Dendritic cell treated with granulocyte-macrophage colony-stimulating factor and Interleukin-4, amounts not matched to agents 40 ng/mL and 50 ng/mL, for 4 days (primary cell): ENCODE measurements around the gene PTPN4.

ENCODE experiments used
- H3K27ac Mint-ChIP-seq: one replicate; pipeline ENCODE4 v1.8.0; 2022; ENCODE audit warnings: mild to moderate bottlenecking, mixed read lengths
- H3K27me3 Mint-ChIP-seq: one replicate; pipeline ENCODE4 v1.8.0; 2022; ENCODE audit warnings: mild to moderate bottlenecking, mixed read lengths
- H3K36me3 Mint-ChIP-seq: one replicate; pipeline ENCODE4 v1.8.0; 2022; ENCODE audit warnings: low read depth, mixed read lengths
- H3K4me1 Mint-ChIP-seq: one replicate; pipeline ENCODE4 v1.8.0; 2022; ENCODE audit warnings: low read depth, mixed read lengths
- H3K4me3 Mint-ChIP-seq: one replicate; pipeline ENCODE4 v1.8.0; 2022; ENCODE audit warnings: mild to moderate bottlenecking, moderate library complexity, mixed read lengths
- H3K9me3 Mint-ChIP-seq: one replicate; pipeline ENCODE4 v1.8.0; 2022; ENCODE audit warnings: mixed read lengths
- intact Hi-C: fragments of 100-400 bp; cut with micrococcal nuclease; formaldehyde crosslinking; loops from one replicate; pipeline ENCODE4 v1.15.0; 2022

The PTPN4 gene

DNA sequence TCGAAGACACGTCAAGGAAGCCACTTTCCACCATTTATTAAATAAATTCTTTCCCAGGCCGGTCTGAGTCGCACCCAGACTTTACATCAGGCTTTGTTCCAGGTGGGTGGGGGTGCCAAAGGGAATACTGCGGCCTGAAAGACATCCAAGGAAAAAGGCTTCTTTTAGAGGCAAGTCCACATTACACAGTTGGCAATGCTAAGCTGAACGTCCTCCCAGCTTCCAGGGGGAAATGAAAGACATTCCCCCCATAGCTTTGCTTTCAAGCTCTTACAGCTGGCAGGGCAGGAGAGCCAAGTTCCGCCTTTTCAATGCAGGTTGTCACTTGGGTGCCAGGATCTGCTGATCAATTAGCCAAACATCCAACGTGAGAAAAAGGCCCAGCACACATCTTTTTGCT is 36.5 kb upstream of the PTPN4 start:
- Mint-ChIP-seq H3K9me3 (no peaks in the 10 kb centered on the region), H3K27ac (no peak overlapping the region), H3K4me1 (no peaks in the 10 kb centered on the region)

DNA sequence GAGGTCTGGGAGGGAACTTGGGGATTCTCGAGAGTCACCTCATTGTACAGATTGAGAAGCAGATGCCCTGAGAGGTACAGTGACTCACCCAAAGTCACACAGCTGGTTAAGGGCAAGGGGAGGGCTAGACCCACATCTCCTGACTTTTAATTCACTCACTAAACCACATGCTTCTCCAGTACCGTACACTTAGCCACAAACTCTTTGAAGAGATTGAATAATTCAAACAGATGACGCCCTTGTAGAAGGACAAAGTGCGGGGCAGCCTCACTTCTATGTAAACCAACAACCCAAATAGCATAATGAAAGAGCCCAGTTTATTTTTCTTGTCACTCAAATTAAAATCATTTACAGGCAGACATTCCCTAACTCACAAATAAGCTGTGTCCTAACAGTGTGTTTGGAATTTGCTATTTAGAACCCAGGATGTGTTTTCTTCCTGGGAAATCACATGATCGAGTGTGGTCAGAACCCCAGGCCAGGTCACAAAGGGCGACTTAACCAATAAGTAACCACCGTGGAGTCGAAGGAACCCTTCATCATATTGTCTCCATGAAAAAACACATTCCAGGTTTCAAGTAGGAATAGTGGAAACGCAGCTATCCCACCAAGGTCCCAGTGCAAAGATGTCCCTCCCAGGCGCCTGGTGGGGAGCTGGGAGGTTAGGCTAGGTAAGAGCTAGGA is 35.8 kb upstream of the PTPN4 start:
- Mint-ChIP-seq H3K4me3 (no peak overlapping the region), H3K27me3 (no peaks in the 10 kb centered on the region), H3K9me3 (no peaks in the 10 kb centered on the region), H3K27ac (no peak overlapping the region), H3K4me1 (no peaks in the 10 kb centered on the region), H3K36me3 (no peaks in the 10 kb centered on the region)
- intact Hi-C loops, result no loop called here

More for the DNA sequence above, 36.5 kb upstream of the PTPN4 start:
- Mint-ChIP-seq H3K36me3 (no peaks in the 10 kb centered on the region), H3K4me3 (no peak overlapping the region), H3K27me3 (no peaks in the 10 kb centered on the region)
- intact Hi-C loops, result no loop called here

DNA sequence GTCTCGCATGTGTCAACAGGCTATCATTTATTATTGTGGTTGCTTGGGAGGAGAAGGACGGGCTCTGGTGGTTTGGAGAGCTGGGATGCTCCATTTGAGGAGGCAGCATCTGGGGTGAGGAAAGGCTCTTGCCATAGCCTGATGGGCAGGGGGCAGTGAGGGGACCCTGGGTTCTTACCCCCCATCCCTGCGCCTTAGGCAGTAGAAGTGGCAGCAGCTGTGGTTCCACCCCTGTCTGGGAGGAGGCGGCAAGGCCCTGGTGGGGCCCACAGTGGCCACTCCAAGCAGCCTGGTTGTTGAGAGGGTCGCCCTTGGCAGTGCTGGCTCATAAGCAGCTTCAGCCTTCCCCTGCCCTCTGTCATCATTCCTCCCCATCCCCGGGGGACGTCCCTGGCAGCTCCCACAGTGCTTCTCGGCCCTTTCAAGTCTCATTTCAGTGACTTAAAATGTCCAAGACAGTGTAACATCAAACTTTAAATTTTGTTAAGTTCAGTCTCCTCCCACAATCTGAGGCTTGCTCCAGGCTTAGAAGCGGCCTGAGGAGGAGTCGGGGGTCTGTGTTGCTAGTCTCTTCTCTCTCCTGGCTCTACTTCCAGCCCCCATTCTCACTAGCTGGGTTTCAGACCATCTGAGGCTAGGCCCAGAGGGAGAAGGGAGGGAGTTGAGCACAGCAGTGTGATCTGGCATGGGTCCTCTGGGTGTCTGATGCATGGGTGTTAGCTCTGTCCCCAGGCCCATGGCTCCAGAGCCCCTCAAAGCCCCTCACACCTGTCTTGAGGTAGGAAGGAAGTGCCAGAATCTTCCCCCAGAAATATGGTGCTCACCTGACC is 34.9 kb upstream of the PTPN4 start:
- H3K27ac Mint-ChIP-seq, result no peak overlapping the region
- H3K36me3 Mint-ChIP-seq, result no peaks in the 10 kb centered on the region
- no peaks in the 10 kb centered on the region for H3K4me1 Mint-ChIP-seq
- no peaks in the 10 kb centered on the region for H3K9me3 Mint-ChIP-seq
- intact Hi-C loops, result no loop called here
- no peak overlapping the region for H3K4me3 Mint-ChIP-seq
- no peaks in the 10 kb centered on the region for H3K27me3 Mint-ChIP-seq

DNA sequence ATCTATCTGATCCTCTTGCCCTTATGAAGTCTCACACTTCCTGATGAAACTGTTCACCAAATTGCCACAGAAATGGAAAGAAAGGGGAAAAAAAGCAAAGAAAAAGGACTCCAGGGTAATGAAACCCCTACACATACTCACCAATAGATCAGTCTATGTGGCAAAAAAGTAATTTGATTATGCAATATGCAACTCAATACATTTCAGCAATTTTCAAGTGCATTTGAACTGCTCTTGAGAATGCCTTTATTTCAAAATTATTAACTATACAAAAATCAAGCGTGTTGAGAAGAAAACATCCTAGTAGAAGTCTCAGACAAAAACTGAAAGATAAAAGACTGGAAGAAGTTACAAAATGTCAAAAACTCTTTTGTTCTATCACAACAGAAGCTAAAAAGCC is 32.2 kb upstream of the PTPN4 start:
- Mint-ChIP-seq H3K9me3 (no peaks in the 10 kb centered on the region), H3K36me3 (no peaks in the 10 kb centered on the region), H3K27me3 (peaks cover 6% of the 10 kb centered on the region), H3K27ac (no peak overlapping the region), H3K4me3 (no peak overlapping the region), H3K4me1 (no peaks in the 10 kb centered on the region)
- intact Hi-C loops, result no loop called here

DNA sequence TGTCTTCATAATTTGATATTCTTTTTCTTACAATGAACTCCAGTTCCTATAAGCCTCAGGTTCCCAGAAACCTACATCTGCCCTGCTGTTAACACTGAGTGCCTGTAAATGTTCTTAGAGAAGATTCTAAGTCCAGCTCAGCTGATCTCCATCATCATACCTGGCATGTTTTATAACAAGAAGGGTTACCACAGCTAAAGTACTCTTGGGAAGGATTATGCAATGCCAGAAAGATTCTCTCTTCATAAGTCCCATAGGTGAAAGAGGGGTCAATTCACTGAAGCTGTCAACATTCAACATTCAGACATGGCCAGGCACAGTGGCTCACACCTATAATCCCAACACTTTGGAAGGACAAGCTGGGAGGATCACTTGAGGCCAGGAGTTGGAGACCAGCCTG is 31.3 kb upstream of the PTPN4 start:
- no peak overlapping the region for H3K4me3 Mint-ChIP-seq
- H3K4me1 Mint-ChIP-seq, result no peaks in the 10 kb centered on the region
- no peaks in the 10 kb centered on the region for H3K9me3 Mint-ChIP-seq
- intact Hi-C loops, result no loop called here
- no peaks in the 10 kb centered on the region for H3K36me3 Mint-ChIP-seq
- peaks cover 6% of the 10 kb centered on the region for H3K27me3 Mint-ChIP-seq
- no peak overlapping the region for H3K27ac Mint-ChIP-seq

DNA sequence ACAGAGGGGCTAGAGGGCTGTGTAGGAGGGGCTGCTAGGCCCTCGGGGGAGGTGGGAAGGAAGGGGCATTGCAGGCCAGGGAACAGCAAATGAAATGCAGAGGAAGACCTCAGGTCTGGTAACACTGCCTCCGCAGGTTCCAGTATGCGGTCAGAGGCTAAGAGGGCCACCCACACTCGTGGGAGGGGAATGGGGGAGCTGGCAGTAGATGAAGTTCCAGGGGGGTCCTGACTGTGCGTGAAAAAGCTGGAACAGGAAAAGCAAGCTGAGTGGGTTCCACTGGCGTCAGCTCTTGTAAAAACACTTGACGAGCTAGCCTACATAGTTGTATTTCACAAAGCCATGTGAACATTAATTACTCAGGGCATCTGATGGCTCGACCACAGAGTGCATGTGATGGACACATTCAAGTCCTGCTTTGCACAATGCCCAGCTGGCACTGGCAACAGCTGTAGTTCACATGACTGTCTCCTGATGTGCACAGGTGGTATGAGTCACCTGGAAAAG is 29.0 kb upstream of the PTPN4 start:
- Mint-ChIP-seq H3K27ac (no peak overlapping the region), H3K36me3 (no peaks in the 10 kb centered on the region), H3K4me3 (no peak overlapping the region), H3K9me3 (no peaks in the 10 kb centered on the region), H3K27me3 (peaks cover 6% of the 10 kb centered on the region), H3K4me1 (no peaks in the 10 kb centered on the region)
- intact Hi-C loops, result no loop called here

DNA sequence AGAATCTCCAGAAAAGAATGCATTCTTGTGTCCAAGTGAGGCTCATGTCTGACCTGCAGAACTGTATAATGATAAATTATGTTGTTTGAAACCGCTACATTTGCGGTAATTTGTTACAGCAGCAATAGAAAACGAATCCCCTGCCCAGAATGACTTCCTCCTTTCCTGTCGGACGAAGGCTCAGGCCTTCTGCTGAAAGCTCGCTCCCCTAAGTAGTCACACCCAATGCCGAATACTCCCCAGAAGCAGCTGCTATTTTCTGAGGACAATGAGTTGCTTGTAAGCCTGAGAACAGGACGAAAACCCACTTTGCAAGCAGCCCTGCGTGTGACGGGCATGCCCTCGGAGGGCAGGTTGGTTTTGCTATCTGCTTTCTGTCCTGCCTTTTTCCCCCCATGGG is 27.7 kb upstream of the PTPN4 start:
- intact Hi-C loops, result no loop called here
- Mint-ChIP-seq H3K4me1 (no peaks in the 10 kb centered on the region), H3K4me3 (no peak overlapping the region), H3K36me3 (no peaks in the 10 kb centered on the region), H3K9me3 (no peaks in the 10 kb centered on the region), H3K27me3 (peaks cover 6% of the 10 kb centered on the region), H3K27ac (no peak overlapping the region)

DNA sequence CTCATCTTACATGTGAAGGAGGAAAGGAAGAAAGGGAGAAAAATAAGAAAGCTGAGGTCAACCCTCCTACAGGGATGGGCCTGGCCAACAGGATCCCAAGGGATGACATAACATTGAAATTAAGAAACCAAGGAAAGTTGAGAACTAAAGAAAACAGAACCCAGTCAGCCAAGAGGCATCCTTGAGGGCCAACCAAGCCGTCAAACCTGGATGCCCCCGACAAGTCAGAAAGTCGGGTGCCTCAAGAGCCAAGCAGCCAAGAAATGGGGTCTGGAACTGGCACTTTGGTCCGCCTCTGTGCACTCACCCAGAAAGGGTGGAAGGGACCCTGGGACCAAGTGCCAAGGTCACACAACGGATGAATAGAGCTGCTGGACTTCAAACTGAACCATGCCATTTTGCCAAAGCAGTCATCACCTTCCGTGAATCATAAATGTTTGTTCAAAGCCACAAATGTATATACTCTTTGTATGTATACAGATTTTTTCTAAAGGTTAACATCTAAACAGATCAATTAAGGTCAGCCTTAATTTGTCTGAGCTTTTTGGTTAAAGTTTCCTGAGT is 27.0 kb upstream of the PTPN4 start:
- H3K4me1 Mint-ChIP-seq, result no peaks in the 10 kb centered on the region
- intact Hi-C loops, result no loop called here
- H3K27ac Mint-ChIP-seq, result no peak overlapping the region
- H3K36me3 Mint-ChIP-seq, result no peaks in the 10 kb centered on the region
- no peak overlapping the region for H3K4me3 Mint-ChIP-seq
- H3K9me3 Mint-ChIP-seq, result no peaks in the 10 kb centered on the region
- H3K27me3 Mint-ChIP-seq, result peaks cover 6% of the 10 kb centered on the region

DNA sequence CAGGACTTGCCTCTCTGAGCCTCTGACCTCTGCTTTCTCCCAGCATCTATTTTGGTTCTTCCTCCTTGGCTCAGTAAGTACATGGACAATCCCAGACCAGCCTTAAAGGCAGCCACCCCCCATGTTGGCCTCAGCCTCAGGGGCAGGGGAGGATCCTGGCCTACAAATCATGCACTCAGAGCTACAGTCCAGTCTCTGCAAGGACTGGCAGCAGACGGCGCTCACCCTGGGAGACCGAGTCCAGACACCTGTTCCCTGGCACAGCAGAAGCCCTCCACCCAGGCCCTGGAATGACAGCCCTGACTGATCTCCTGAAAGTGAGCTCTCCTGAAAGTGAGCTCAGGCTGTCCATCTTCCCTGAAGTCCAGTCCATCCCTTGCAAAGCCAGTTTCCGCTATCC is 25.7 kb upstream of the PTPN4 start:
- Mint-ChIP-seq H3K9me3 (no peaks in the 10 kb centered on the region), H3K27ac (no peak overlapping the region), H3K27me3 (peaks cover 6% of the 10 kb centered on the region), H3K36me3 (no peaks in the 10 kb centered on the region), H3K4me3 (no peak overlapping the region), H3K4me1 (no peaks in the 10 kb centered on the region)
- intact Hi-C loops, result no loop called here

DNA sequence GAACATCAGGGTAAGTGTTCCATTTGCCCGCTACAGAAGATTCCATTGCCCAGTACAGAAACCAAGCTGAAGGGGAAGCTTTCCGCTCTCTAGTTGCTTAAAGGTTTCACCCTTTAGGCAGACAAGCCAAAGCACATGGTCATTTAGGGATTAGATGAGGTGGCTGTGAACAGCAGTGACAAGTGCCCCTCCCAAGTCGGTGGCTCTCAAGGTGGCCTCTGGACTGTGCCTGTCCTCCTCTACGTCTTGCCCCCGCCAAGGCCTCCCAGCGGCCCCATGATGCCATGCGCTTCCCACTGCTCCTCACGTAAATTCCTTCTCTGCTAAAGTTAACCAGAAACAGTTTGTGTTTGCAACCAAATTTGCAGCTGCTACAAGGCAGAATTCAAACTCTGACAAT is 24.2 kb upstream of the PTPN4 start:
- no peak overlapping the region for H3K4me3 Mint-ChIP-seq
- no peak overlapping the region for H3K27ac Mint-ChIP-seq
- no peaks in the 10 kb centered on the region for H3K36me3 Mint-ChIP-seq

DNA sequence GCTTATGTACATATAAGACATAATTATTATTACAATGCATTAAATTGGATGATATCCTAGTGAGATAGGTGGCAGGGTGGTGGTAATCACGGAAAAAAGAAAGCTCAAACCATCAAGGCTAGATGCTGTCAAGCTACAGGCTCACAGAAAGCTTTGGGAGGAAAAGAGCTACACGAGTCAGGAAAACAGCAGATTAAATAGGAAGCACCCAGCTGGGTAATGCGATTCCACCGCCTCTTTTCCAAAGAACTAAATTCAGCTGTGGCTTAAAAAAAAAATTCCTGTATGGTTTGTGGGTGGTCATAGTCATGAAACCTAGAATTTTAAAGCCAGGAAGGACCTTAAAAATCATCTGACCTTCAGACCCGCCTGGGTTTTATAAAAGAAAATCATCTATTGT is 23.7 kb upstream of the PTPN4 start:
- no peaks in the 10 kb centered on the region for H3K9me3 Mint-ChIP-seq
- intact Hi-C loops, result no loop called here
- peaks cover 6% of the 10 kb centered on the region for H3K27me3 Mint-ChIP-seq
- no peak overlapping the region for H3K4me3 Mint-ChIP-seq
- H3K4me1 Mint-ChIP-seq, result peaks cover 6% of the 10 kb centered on the region
- H3K27ac Mint-ChIP-seq, result no peak overlapping the region
- no peaks in the 10 kb centered on the region for H3K36me3 Mint-ChIP-seq

More for the DNA sequence above, 24.2 kb upstream of the PTPN4 start:
- Mint-ChIP-seq H3K27me3 (peaks cover 6% of the 10 kb centered on the region), H3K9me3 (no peaks in the 10 kb centered on the region), H3K4me1 (peaks cover 6% of the 10 kb centered on the region)
- intact Hi-C loops, result no loop called here

DNA sequence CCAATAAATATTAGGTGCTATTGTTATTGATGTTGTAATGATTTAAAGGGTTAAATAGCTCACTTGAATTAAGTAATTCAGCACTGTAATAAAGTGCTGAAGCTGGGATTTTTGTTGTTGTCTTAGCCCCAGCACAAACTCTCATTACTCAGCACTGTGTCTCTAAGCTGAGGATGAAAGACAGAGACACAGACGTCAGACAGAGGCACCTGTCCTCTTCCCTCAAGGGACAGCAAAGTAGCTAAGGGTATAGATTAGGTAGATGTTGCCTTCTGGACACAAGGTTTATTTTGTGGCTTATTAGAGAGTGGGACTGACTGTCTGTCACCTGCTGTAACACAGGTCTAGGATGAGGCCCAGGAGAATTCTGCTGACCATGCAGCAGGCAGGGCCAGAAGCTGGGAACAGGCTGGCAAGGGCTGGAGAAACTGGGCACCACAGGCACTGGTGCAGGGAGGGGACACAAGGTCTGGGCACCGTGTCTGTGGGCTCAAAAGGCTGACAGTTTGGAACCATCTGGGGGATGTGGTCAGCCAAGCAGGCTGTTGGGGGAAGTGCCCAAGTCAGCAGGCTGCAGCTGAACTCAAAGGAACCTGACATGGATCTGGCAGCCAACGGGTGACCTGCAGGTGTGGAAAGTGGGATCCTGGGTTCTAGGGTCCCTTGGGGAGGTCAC is 20.0 kb upstream of the PTPN4 start:
- peaks cover 6% of the 10 kb centered on the region for H3K4me1 Mint-ChIP-seq
- no peaks in the 10 kb centered on the region for H3K27me3 Mint-ChIP-seq
- H3K36me3 Mint-ChIP-seq, result no peaks in the 10 kb centered on the region

DNA sequence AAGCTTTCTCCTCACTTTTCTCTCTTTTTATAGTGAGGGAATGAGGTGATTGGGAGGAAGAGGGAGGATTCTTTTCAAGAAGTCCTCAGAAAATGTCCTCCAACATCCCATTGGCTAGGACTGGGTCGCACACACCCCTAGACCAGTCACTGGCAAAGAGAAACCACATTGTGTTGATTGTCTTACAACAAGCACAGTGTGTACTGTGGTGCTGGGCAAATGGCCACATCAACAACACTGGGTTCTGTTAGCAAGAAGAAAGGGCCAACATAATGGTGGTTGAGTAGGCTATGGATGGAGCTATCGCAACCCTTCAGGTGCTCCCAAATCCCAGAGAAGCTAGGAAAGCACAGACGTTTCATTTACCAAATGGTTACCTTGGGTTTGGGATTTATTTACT is 18.7 kb upstream of the PTPN4 start:
- intact Hi-C loops, result no loop called here
- Mint-ChIP-seq H3K27ac (no peak overlapping the region), H3K36me3 (no peaks in the 10 kb centered on the region), H3K27me3 (no peaks in the 10 kb centered on the region), H3K4me1 (peaks cover 6% of the 10 kb centered on the region), H3K9me3 (no peaks in the 10 kb centered on the region), H3K4me3 (no peak overlapping the region)

More for the DNA sequence above, 20.0 kb upstream of the PTPN4 start:
- Mint-ChIP-seq H3K27ac (no peak overlapping the region), H3K4me3 (no peak overlapping the region), H3K9me3 (no peaks in the 10 kb centered on the region)
- intact Hi-C loops, result no loop called here

DNA sequence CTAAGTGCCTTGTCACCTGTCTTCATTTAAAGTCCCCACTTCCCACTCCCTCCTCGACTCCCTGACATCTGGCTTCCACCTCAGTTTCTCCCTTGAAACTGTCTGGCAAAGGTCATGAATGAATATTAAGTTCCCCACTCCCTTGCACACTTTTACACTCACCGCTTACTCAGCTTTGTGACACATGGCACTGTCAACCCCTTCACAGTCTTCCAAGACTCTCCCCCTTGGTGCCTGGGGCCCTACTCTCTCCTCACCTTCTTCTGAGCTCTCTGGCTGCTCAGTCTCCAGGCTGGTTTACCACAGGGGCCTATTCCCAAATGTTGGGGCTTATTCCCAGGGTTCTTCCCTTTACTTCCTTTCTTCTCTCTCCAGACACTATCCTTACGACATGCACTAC is 17.9 kb upstream of the PTPN4 start:
- intact Hi-C loops, result no loop called here
- no peaks in the 10 kb centered on the region for H3K36me3 Mint-ChIP-seq
- peaks cover 6% of the 10 kb centered on the region for H3K4me1 Mint-ChIP-seq
- H3K9me3 Mint-ChIP-seq, result no peaks in the 10 kb centered on the region
- no peak overlapping the region for H3K4me3 Mint-ChIP-seq
- no peaks in the 10 kb centered on the region for H3K27me3 Mint-ChIP-seq
- no peak overlapping the region for H3K27ac Mint-ChIP-seq
